ENCODE measurements around the gene DAAM2. TPM values are rescaled to one million over a fixed set of nuclear protein-coding genes. Genes with fewer than 3 reads are reported as not detected.

The DAAM2 gene
- total RNA-seq = 10 to 100 TPM in 2 of 4 donors, 1 to 10 TPM in 2; 3.7 to 55.9 (median 11.9) TPM

GRCh38 chr6:39791850-39792539, at the start of gene DAAM2:
Gene DAAM2 (plus strand): TSS chr6:39792376. CDS start chr6:39856303, 63,927 bp downstream.
- H3K4me1 ChIP-seq = peaks cover 0 to 32% (median 4%) of the 10 kb centered on the region in 3 donors
- intact Hi-C loops (cut with DNase I) = no loop called here
- peaks cover 0 to 53% (median 4%) of the 10 kb centered on the region in 4 donors for H3K27me3 ChIP-seq
- H3K36me3 ChIP-seq = no peaks in the 10 kb centered on the region
- peak in 2 of 4 donors; percentile 61 to 76 for TF ChIP-seq POLR2A (IDR thresholded peaks at IDR 0.05)
- TF ChIP-seq CTCF (IDR thresholded peaks at IDR 0.05) = no peak
- peak within 1 kb of the TSS; percentile 70 to 90 (median 83) for H3K27ac ChIP-seq
- 13 to 29% methylated on average over 8 to 16 of the region's 55 CpGs for WGBS, 2 donors
- DNase-seq = no peak
- H3K4me3 ChIP-seq = peak within 1 kb of the TSS; percentile 31 to 77 (median 56)
- no peaks in the 10 kb centered on the region for H3K9me3 ChIP-seq

- H3K36me3 ChIP-seq = no peaks in the 10 kb centered on the region
- no peak for DNase-seq
- H3K4me1 ChIP-seq = no peaks in the 10 kb centered on the region
- H3K27ac ChIP-seq = no peak overlapping the region
- TF ChIP-seq POLR2A (IDR thresholded peaks at IDR 0.05) (no peak), CTCF (IDR thresholded peaks at IDR 0.05) (no peak)
- no peaks in the 10 kb centered on the region for H3K9me3 ChIP-seq
- WGBS, 2 donors = 66 to 76% methylated on average over 3 of the region's 3 CpGs
- H3K27me3 ChIP-seq = no peaks in the 10 kb centered on the region
- H3K4me3 ChIP-seq = no peak overlapping the region
- intact Hi-C loops (cut with DNase I) = no loop called here
Measured at GRCh38 chr6:39746795-39747194, 45.4 kb upstream of the DAAM2 start.

GRCh38 chr6:39752835-39753724, 39.1 kb upstream of the DAAM2 start:
- WGBS, 2 donors = 88% methylated on average over 10 to 12 of the region's 12 CpGs
- Histone ChIP-seq H3K4me1 (peaks cover 0 to 14% (median 0%) of the 10 kb centered on the region in 3 donors), H3K27me3 (no peaks in the 10 kb centered on the region), H3K36me3 (no peaks in the 10 kb centered on the region), H3K27ac (peak overlapping the region in 3 of 4 donors; percentile 13 to 62 (median 61)), H3K4me3 (no peak overlapping the region), H3K9me3 (no peaks in the 10 kb centered on the region)
- no peak for DNase-seq
- intact Hi-C loops (cut with DNase I) = no loop called here
- no peak for TF ChIP-seq POLR2A (IDR thresholded peaks at IDR 0.05)
- TF ChIP-seq CTCF (IDR thresholded peaks at IDR 0.05) = no peak

- 53 to 77% methylated on average over 3 of the region's 3 CpGs for WGBS, 2 donors
- peaks cover 0 to 14% (median 0%) of the 10 kb centered on the region in 3 donors for H3K4me1 ChIP-seq
- intact Hi-C loops (cut with DNase I) = no loop called here
- H3K4me3 ChIP-seq = no peak overlapping the region
- no peaks in the 10 kb centered on the region for H3K27me3 ChIP-seq
- H3K27ac ChIP-seq = peak overlapping the region in 3 of 4 donors; percentile 13 to 62 (median 61)
- DNase-seq = no peak
- H3K9me3 ChIP-seq = no peaks in the 10 kb centered on the region
- no peaks in the 10 kb centered on the region for H3K36me3 ChIP-seq
- TF ChIP-seq CTCF (IDR thresholded peaks at IDR 0.05) = no peak
- no peak for TF ChIP-seq POLR2A (IDR thresholded peaks at IDR 0.05)
Measured at GRCh38 chr6:39753725-39754045, 38.5 kb upstream of the DAAM2 start.

Measured in esophagus squamous epithelium (tissue), 5 donors.